BLaER1 (cell line): Measurements from ENCODE around the gene CLSTN2.

Experiments
- H3K27ac ChIP-seq: shearing (Covaris generic); formaldehyde crosslinking; 2 replicates; pipeline ENCODE4 v1.8.1; 2022
- H3K27me3 ChIP-seq: shearing (Covaris generic); formaldehyde crosslinking; 2 replicates; pipeline ENCODE4 v1.8.1; 2022
- H3K36me3 ChIP-seq: shearing (Covaris generic); formaldehyde crosslinking; 2 replicates; pipeline ENCODE4 v1.8.1; 2022
- H3K4me1 ChIP-seq: shearing (Covaris generic); formaldehyde crosslinking; 2 replicates; pipeline ENCODE4 v1.8.1; 2022
- H3K4me2 ChIP-seq: shearing (Covaris generic); formaldehyde crosslinking; 2 replicates; pipeline ENCODE4 v1.8.1; 2022
- H3K4me3 ChIP-seq: shearing (Covaris generic); formaldehyde crosslinking; 2 replicates; pipeline ENCODE4 v1.8.1; 2022
- H3K9ac ChIP-seq: shearing (Covaris generic); formaldehyde crosslinking; 2 replicates; pipeline ENCODE4 v1.8.1; 2022
- H3K9me3 ChIP-seq: shearing (Covaris generic); formaldehyde crosslinking; 2 replicates; pipeline ENCODE4 v1.8.1; 2022
- H4K20me1 ChIP-seq: shearing (Covaris generic); formaldehyde crosslinking; 2 replicates; pipeline ENCODE4 v1.8.1; 2022
- Cebpa-rat ChIP-seq: shearing (Covaris generic); IDR thresholded peaks from 2 replicates; pipeline ENCODE4 v1.8.1; 2022

The CLSTN2 gene

GRCh38 chr3:140196970-140197369 is 262.0 kb downstream of the CLSTN2 start:
- H3K36me3 ChIP-seq, result no peaks in the 10 kb centered on the region
- no peak overlapping the region for H3K4me3 ChIP-seq

DNA sequence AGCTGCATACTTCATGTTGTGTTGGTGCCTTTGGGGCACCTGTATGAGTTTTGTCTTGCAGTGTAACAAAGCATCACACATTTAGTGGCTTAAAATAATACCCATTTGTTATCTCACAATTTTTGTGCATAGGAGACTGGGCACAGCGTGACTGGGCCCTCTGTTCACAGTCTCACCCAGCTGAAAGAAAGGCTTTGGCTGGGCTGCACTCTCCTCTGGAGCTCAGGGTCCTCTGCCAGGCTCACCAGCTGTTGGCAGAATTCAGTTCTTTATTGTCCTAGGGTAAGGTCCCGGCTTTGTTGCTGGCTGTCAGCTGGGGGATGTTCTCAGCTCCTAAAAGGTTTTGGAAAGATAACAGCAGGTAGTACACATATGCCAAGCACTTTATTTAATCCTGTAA is 263.3 kb downstream of the CLSTN2 start:
- H3K4me3 ChIP-seq, result no peak overlapping the region
- H3K27me3 ChIP-seq, result no peaks in the 10 kb centered on the region
- no peak overlapping the region for H3K4me2 ChIP-seq
- no peak for TF ChIP-seq Cebpa-rat
- H3K4me1 ChIP-seq, result no peaks in the 10 kb centered on the region
- no peak overlapping the region for H3K9ac ChIP-seq
- no peak overlapping the region for H3K27ac ChIP-seq
- no peaks in the 10 kb centered on the region for H3K9me3 ChIP-seq
- H4K20me1 ChIP-seq, result no peaks in the 10 kb centered on the region
- no peaks in the 10 kb centered on the region for H3K36me3 ChIP-seq

More at GRCh38 chr3:140196970-140197369, 262.0 kb downstream of the CLSTN2 start:
- no peaks in the 10 kb centered on the region for H3K27me3 ChIP-seq
- H3K9me3 ChIP-seq, result no peaks in the 10 kb centered on the region
- no peak for TF ChIP-seq Cebpa-rat
- no peak overlapping the region for H3K9ac ChIP-seq
- H3K4me1 ChIP-seq, result no peaks in the 10 kb centered on the region
- H3K4me2 ChIP-seq, result no peak overlapping the region
- no peaks in the 10 kb centered on the region for H4K20me1 ChIP-seq
- no peak overlapping the region for H3K27ac ChIP-seq

- H3K27ac ChIP-seq, result no peak overlapping the region
- no peak for TF ChIP-seq Cebpa-rat
- H3K9me3 ChIP-seq, result no peaks in the 10 kb centered on the region
- H3K36me3 ChIP-seq, result no peaks in the 10 kb centered on the region
- H3K4me3 ChIP-seq, result no peak overlapping the region
- H3K4me1 ChIP-seq, result no peaks in the 10 kb centered on the region
- H4K20me1 ChIP-seq, result no peaks in the 10 kb centered on the region
- H3K9ac ChIP-seq, result no peak overlapping the region
- H3K4me2 ChIP-seq, result no peak overlapping the region
- H3K27me3 ChIP-seq, result no peaks in the 10 kb centered on the region
These were observed 264.0 kb downstream of the CLSTN2 start for GRCh38 chr3:140199008-140199407.

DNA sequence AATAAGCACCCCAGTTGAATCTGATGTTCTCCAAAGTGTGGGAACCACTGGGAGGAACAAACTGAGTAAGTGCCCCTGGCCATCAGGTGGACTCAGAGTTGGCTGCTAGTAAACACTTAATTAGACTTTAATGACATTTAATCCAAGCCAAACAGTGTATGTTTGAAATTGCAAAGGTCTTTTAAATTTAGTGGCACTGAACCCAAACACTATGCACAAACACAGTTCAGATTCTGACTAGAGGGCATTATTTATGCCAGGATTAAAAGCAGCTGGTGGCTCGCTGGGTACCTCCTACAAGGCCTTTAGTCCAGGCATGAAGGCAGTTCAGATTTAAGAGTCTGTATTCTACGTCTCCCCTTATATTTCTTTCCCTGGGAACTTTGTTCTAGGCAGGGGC is 264.8 kb downstream of the CLSTN2 start:
- Histone ChIP-seq H3K27ac (no peak overlapping the region), H3K4me2 (no peak overlapping the region), H3K4me3 (no peak overlapping the region), H4K20me1 (no peaks in the 10 kb centered on the region), H3K9ac (no peak overlapping the region), H3K36me3 (no peaks in the 10 kb centered on the region), H3K27me3 (no peaks in the 10 kb centered on the region), H3K9me3 (no peaks in the 10 kb centered on the region), H3K4me1 (no peaks in the 10 kb centered on the region)
- TF ChIP-seq Cebpa-rat, result no peak

DNA sequence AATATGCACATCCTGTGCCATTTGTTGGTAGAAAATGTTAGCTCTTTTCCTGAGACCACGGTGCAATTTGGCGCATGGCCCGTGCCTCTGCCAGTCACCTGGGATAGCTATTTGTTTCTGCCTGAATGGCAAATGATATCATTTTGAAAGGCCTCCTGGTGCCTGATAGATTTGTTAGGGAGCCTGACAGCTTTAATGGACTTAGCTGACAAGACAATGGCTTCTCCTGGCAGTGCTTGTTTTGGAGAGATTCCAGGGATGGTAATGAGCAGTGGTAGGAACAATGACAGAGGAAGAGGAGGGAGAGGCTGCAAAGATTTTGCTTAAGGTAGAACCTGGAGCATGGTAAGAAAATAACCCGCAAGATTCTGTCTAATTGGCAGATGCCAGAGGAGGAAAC is 268.5 kb downstream of the CLSTN2 start:
- no peaks in the 10 kb centered on the region for H3K4me1 ChIP-seq
- no peaks in the 10 kb centered on the region for H3K9me3 ChIP-seq
- no peak overlapping the region for H3K9ac ChIP-seq
- no peak overlapping the region for H3K4me2 ChIP-seq
- H3K4me3 ChIP-seq, result no peak overlapping the region
- TF ChIP-seq Cebpa-rat, result no peak
- no peak overlapping the region for H3K27ac ChIP-seq
- no peaks in the 10 kb centered on the region for H4K20me1 ChIP-seq
- H3K27me3 ChIP-seq, result no peaks in the 10 kb centered on the region
- no peaks in the 10 kb centered on the region for H3K36me3 ChIP-seq

DNA sequence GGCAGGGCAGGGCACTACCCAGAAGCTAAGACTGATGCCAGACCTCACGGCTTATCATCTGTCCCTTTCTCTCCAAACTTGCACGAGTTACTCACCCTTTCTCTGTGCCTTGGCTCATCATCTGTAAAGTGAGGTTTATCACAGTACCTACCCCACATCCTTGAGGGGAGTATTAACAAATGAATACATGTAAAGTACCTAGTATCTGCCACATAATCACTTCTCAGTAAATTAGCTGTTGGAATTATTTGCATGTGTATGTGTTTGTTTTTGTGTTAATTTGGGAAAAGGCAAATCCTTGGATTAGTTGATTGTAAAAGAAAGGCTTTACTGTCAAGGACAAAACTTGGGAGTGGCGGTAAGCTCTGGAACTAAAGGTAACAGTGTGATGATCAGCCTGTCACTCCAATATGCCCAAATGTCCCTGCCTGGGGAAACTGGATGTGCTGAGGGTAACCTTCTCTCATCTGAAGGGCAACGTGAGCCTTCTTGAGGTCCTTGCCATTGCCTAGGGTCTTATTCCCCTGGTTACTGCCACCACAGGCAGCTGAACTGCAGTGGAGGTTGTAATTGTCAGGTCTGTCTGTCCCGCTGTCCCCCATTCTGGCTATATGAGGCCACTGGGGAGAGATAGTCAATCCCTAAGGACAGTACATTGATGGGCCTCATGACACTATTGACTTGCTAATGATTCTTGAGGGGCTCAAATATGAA is 269.4 kb downstream of the CLSTN2 start:
- Histone ChIP-seq H3K4me2 (no peak overlapping the region), H4K20me1 (no peaks in the 10 kb centered on the region), H3K4me3 (no peak overlapping the region), H3K4me1 (no peaks in the 10 kb centered on the region), H3K9me3 (no peaks in the 10 kb centered on the region), H3K27ac (no peak overlapping the region), H3K9ac (no peak overlapping the region), H3K27me3 (no peaks in the 10 kb centered on the region), H3K36me3 (no peaks in the 10 kb centered on the region)
- no peak for TF ChIP-seq Cebpa-rat

GRCh38 chr3:140205598-140205997 is 270.6 kb downstream of the CLSTN2 start:
- Histone ChIP-seq H3K36me3 (no peaks in the 10 kb centered on the region), H3K4me2 (no peak overlapping the region), H3K9me3 (no peaks in the 10 kb centered on the region), H3K9ac (no peak overlapping the region), H3K4me3 (no peak overlapping the region), H3K27me3 (no peaks in the 10 kb centered on the region), H3K27ac (no peak overlapping the region), H4K20me1 (no peaks in the 10 kb centered on the region), H3K4me1 (no peaks in the 10 kb centered on the region)
- TF ChIP-seq Cebpa-rat, result no peak

DNA sequence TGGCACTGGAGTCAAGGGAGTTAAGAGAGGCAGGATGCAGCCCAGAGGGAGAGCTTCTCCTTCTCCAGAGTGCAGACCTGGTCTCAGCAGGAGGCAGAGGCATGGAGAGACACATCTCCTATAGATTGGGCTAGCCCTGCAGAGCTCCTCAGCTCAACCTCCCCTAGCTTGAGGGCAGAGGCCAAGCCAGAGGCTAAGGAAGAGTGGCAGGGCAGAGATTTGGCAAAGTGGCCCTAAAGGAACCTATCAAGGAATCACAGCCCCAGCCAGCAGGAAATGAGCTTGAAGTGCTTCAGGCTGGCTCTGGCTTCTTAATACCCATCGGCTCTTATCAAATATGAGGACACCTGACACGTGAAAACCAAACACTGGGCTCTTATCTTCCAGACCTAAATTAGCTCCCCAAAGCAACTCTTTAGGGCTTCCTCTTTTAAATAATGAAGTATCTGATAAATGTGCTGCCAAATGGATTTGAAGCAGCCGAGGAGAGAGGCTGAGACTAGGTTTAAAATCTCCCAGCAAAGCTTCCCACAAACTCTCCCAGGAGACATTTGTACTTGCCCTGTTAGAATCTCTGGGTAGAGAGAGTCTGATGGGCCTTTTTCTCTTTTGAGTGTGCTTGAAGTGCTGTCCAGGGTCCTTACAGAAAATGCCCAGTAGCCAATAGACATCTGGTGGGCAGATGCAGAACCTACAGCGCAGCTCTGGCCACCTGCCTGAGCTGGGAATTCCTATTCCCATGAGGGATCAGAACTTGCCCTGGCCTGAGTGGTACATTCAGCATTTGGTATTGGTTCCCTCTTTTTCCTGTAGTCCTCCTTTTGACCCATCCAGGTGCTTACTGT is 271.4 kb downstream of the CLSTN2 start:
- no peak overlapping the region for H3K9ac ChIP-seq
- no peak overlapping the region for H3K27ac ChIP-seq
- no peak overlapping the region for H3K4me3 ChIP-seq
- no peak for TF ChIP-seq Cebpa-rat
- H3K36me3 ChIP-seq, result no peaks in the 10 kb centered on the region
- no peak overlapping the region for H3K4me2 ChIP-seq
- no peaks in the 10 kb centered on the region for H3K9me3 ChIP-seq
- no peaks in the 10 kb centered on the region for H3K4me1 ChIP-seq
- H4K20me1 ChIP-seq, result no peaks in the 10 kb centered on the region
- H3K27me3 ChIP-seq, result no peaks in the 10 kb centered on the region

DNA sequence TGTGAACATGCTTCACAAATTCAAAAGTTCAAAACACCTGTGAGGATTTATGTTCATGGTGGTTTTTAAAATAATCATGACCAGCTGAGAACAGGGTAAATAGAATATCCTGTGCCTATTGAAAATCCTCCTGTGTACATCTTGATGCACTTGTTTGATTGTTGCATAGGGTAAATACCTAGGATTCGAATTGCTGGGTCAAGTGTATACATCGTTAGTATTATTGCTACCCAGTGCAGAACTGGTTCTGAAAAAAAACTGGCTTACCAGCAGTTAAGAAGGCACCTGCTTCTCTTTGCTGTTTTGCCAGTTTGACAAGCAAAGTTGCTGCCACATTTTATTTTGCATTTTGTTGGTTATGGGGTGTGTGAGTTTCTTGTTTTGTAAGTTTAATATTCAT is 272.6 kb downstream of the CLSTN2 start:
- H3K36me3 ChIP-seq, result no peaks in the 10 kb centered on the region
- no peak overlapping the region for H3K9ac ChIP-seq
- TF ChIP-seq Cebpa-rat, result no peak
- H3K4me3 ChIP-seq, result no peak overlapping the region
- no peaks in the 10 kb centered on the region for H4K20me1 ChIP-seq
- no peak overlapping the region for H3K4me2 ChIP-seq
- H3K9me3 ChIP-seq, result no peaks in the 10 kb centered on the region
- H3K27me3 ChIP-seq, result no peaks in the 10 kb centered on the region
- no peak overlapping the region for H3K27ac ChIP-seq
- H3K4me1 ChIP-seq, result no peaks in the 10 kb centered on the region

- no peaks in the 10 kb centered on the region for H3K36me3 ChIP-seq
- H3K27ac ChIP-seq, result no peak overlapping the region
- H3K4me3 ChIP-seq, result no peak overlapping the region
- TF ChIP-seq Cebpa-rat, result no peak
- no peaks in the 10 kb centered on the region for H3K4me1 ChIP-seq
- H3K4me2 ChIP-seq, result no peak overlapping the region
- no peaks in the 10 kb centered on the region for H4K20me1 ChIP-seq
- no peaks in the 10 kb centered on the region for H3K27me3 ChIP-seq
- no peaks in the 10 kb centered on the region for H3K9me3 ChIP-seq
- H3K9ac ChIP-seq, result no peak overlapping the region
These were observed 281.3 kb downstream of the CLSTN2 start for GRCh38 chr3:140216249-140216648.
